ENCODE data around the gene DNAJC25.

Gene DNAJC25

GRCh38 chr9:111610149-111610548 is 21.0 kb upstream of the DNAJC25 start:
- TF ChIP-seq FOXM1 (IDR thresholded peaks at IDR 0.05; ENCODE audit: borderline replicate concordance, low read depth) = no peak
- TF ChIP-seq TEAD4 (IDR thresholded peaks at IDR 0.05) = no peak
- TF ChIP-seq EGR1 (IDR thresholded peaks at IDR 0.05) = no peak
- TF ChIP-seq EP300 (IDR thresholded peaks at IDR 0.05; ENCODE audit: borderline replicate concordance) = no peak
- TF ChIP-seq RAD21 (IDR thresholded peaks at IDR 0.05; ENCODE audit: low read depth) = no peak

- peak; percentile 41 for TF ChIP-seq TEAD4 (IDR thresholded peaks at IDR 0.05)
- no peak for TF ChIP-seq FOXM1 (IDR thresholded peaks at IDR 0.05; ENCODE audit: borderline replicate concordance, low read depth)
- TF ChIP-seq MAX (IDR thresholded peaks at IDR 0.05) = 0 out of 2 replicates have a peak, but pooled peaks have one; percentile 47
- no peak for TF ChIP-seq EGR1 (IDR thresholded peaks at IDR 0.05)
- 0 out of 2 replicates have a peak, but pooled peaks have one; percentile 14 for TF ChIP-seq NFIC (IDR thresholded peaks at IDR 0.05)
- 0 out of 2 replicates have a peak, but pooled peaks have one; percentile 13 for TF ChIP-seq CREB1 (IDR thresholded peaks at IDR 0.05; ENCODE audit: low read depth)
Measured at GRCh38 chr9:111610845-111611244, 20.3 kb upstream of the DNAJC25 start.

GRCh38 chr9:111613436-111614040 is 17.6 kb upstream of the DNAJC25 start:
- TF ChIP-seq CREB1 (IDR thresholded peaks at IDR 0.05; ENCODE audit: low read depth) (no peak), NFIC (IDR thresholded peaks at IDR 0.05) (peak; percentile 38; the same call in 1 of the 2 replicates)

GRCh38 chr9:111615928-111616327 is 15.2 kb upstream of the DNAJC25 start:
- TF ChIP-seq CREB1 (IDR thresholded peaks at IDR 0.05; ENCODE audit: low read depth) (no peak), FOXM1 (IDR thresholded peaks at IDR 0.05; ENCODE audit: borderline replicate concordance, low read depth) (no peak), NFIC (IDR thresholded peaks at IDR 0.05) (no peak), EP300 (IDR thresholded peaks at IDR 0.05; ENCODE audit: borderline replicate concordance) (no peak), REST (IDR thresholded peaks at IDR 0.05; ENCODE audit: low read depth) (no peak)

- TF ChIP-seq ZBTB7A (IDR thresholded peaks at IDR 0.05; ENCODE audit: low read depth) (no peak), RAD21 (IDR thresholded peaks at IDR 0.05; ENCODE audit: low read depth) (peak; percentile 63)
Measured at GRCh38 chr9:111621895-111622480, 9.1 kb upstream of the DNAJC25 start.

GRCh38 chr9:111622626-111623025 is 8.5 kb upstream of the DNAJC25 start:
- 0 out of 2 replicates have a peak, but pooled peaks have one; percentile 24 for TF ChIP-seq TCF12 (IDR thresholded peaks at IDR 0.05; ENCODE audit: low read depth)
- peak; percentile 98 for TF ChIP-seq CEBPB (IDR thresholded peaks at IDR 0.05)
- no peak for TF ChIP-seq TAF1 (IDR thresholded peaks at IDR 0.05; ENCODE audit: low read depth)
- no peak for TF ChIP-seq FOXM1 (IDR thresholded peaks at IDR 0.05; ENCODE audit: borderline replicate concordance, low read depth)
- no peak for TF ChIP-seq USF1 (IDR thresholded peaks at IDR 0.05)
- TF ChIP-seq TEAD4 (IDR thresholded peaks at IDR 0.05) = peak; percentile 85
- TF ChIP-seq CREB1 (IDR thresholded peaks at IDR 0.05; ENCODE audit: low read depth) = no peak
- no peak for TF ChIP-seq EGR1 (IDR thresholded peaks at IDR 0.05)
- no peak for TF ChIP-seq RAD21 (IDR thresholded peaks at IDR 0.05; ENCODE audit: low read depth)
- no peak for TF ChIP-seq YY1 (IDR thresholded peaks at IDR 0.05; ENCODE audit: low read depth)
- no peak for TF ChIP-seq MAX (IDR thresholded peaks at IDR 0.05)
- no peak for TF ChIP-seq REST (IDR thresholded peaks at IDR 0.05; ENCODE audit: low read depth)
- TF ChIP-seq EP300 (IDR thresholded peaks at IDR 0.05; ENCODE audit: borderline replicate concordance) = no peak
- TF ChIP-seq ZBTB7A (IDR thresholded peaks at IDR 0.05; ENCODE audit: low read depth) = no peak
- TF ChIP-seq NFIC (IDR thresholded peaks at IDR 0.05) = peak; percentile 61
